22Rv1 (cell line): ENCODE data around the gene TMBIM6.

Source experiments
- ZFX ChIP-seq: fragments of 450-650 bp; IDR thresholded peaks from 2 replicates; pipeline ENCODE4 v1.6.1; 2017; ENCODE audit warnings: antibody characterized with exemption, borderline replicate concordance
- TF ChIP-seq, protein P1 (sequence below): fragments of 450-650 bp; IDR thresholded peaks from 2 replicates; pipeline ENCODE4 v1.5.1; 2017; ENCODE audit warnings: mild to moderate bottlenecking

DNA sequence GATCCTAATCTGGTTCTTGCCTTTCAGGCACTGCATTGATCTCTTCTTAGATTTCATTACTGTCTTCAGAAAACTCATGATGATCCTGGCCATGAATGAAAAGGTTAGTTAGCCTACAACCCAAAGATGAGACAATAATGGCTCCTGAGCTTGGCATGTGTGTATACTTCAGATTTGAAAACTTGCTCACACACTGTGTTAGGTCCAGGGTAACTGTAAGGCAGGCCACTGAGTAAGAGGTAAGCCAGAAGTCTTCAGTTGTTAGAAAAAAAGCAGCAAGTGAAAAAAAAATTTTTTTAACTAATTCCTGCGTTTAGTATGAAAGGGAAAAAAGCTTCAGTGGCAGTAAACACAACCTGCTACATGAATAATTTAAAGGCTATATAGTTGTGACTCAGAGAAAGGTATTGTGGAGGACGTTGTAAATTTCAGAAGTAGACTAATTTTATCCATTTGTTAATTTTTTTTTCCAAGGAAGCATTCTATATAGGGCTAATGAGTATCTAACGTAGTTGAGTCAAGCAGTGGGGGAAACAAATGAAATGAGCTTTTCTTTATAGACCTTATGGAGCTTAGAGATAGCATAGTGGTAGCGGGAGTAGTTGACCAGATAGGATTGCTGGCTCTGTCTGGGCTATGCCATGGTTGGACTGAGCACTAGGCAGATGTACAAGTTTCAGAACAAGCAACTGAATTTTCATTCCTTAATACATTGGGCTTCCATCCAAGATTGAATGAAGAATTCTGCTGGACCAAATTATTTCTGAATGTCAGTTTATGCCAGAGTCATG is 20.5 kb downstream of the TMBIM6 start:
- TF ChIP-seq, protein P1, sequence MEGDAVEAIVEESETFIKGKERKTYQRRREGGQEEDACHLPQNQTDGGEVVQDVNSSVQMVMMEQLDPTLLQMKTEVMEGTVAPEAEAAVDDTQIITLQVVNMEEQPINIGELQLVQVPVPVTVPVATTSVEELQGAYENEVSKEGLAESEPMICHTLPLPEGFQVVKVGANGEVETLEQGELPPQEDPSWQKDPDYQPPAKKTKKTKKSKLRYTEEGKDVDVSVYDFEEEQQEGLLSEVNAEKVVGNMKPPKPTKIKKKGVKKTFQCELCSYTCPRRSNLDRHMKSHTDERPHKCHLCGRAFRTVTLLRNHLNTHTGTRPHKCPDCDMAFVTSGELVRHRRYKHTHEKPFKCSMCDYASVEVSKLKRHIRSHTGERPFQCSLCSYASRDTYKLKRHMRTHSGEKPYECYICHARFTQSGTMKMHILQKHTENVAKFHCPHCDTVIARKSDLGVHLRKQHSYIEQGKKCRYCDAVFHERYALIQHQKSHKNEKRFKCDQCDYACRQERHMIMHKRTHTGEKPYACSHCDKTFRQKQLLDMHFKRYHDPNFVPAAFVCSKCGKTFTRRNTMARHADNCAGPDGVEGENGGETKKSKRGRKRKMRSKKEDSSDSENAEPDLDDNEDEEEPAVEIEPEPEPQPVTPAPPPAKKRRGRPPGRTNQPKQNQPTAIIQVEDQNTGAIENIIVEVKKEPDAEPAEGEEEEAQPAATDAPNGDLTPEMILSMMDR: no peak
- no peak for TF ChIP-seq ZFX
